ENCODE results near the gene SEZ6L.
"Not testable (repeated sequence)": the region's sequence is repeated elsewhere in the genome, so short reads cannot be mapped to it uniquely, and the experiment has no call there.

The SEZ6L gene

DNA sequence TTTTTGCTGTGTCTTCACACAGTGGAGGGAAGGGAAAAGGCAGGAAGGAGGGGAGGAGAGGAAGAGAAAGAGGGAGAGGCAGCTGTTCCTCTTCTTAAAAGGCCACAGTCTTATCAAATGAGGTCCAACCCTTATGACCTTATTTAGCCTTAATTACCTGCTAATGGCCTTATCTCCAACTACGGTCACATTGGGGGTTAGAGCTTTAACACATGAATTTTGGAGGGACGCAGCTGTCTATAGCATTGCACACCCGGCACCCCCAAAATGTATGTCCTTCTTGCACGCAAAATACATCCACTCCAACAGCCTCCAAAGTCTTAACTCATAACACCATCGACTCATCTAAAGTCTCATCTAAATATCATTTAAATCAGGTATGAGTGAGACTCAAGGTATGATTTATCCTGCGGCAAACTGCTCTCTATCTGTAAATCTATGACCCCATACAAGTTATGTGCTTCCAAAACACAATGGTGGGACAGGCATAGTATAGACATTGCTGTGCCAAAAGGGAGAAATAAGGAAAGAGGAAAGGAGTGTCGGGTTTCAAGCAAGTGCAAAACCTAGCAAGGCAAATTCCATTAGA lies 214.8 kb downstream of the SEZ6L start:
- no peak for DNase-seq (ENCODE audit: low read depth)

DNA sequence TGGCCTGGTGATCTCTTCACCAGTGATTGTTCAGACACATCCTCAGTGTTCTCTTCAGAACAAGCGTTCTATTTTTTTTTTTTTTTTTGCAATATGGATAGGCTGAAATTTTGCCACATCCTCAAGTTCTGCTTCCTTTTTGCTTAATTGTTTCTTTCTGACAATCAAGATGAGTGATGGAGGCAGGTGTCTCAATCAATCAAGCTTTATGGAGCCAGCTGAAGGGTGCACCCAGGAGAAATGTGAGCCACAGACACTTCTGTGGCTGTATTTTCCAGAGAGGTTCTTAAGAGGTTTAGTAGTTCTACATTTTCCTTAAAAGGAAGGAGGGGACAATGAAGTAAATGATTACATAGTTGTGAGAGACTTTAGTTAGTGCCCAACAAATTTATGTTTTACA lies 215.9 kb downstream of the SEZ6L start:
- DNase-seq (ENCODE audit: low read depth): no peak

DNA sequence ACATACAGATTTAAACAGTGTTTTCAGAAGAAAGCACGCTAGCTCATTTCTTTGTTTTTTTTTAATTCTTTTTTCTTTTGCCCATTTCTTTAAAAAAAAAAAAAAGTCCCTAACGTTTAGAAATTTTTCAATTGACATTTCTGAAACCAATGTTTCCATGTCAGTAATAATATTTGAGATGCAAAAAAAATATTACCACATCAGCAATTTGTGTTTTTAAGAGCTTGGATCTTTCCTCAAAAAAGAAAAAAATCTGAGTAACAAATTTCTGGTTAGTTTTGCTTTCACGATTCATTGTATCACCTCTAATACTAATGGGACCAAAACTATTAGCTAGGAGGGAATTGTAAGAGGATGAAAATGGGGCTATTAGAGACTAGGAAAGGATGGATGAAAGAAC lies 219.9 kb downstream of the SEZ6L start:
- DNase-seq (ENCODE audit: low read depth): no peak

DNA sequence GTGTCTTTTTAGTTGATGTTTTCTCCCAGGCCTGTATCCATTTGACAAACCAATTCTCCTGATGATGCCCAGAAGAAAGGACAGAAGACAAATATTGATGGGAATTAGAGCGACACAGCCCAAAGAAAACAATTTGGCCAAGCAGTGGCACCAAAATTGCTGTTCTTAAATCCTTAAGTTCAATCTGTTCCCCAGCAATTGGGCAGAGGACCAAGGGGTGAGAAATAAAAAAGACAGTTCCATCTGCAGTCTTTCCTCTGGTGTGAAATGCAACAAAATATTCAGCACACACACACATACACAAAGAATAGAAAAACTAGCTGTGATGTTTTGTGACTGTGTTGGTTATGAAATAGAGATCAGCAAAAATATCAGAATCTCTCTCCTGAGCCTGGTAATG lies 221.8 kb downstream of the SEZ6L start:
- no peak for DNase-seq (ENCODE audit: low read depth)

DNA sequence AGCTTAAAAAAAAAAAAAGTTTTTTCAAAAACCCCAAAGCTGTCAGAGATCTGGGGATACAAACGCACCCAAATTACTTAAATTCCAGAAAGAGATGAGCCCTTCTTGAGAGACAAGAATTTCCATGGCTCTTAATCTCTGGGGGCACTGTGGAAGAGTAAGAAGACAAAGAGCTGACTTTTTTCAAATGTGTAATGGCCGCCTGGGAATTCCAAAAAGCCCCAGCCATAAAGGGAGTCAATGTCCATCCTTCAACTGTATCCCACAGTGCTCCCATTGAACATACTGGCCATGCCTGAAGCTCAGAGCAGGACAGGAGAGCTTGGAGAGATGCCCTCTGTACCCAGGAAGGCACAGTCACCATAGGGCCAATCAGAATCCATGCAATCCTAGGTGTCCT lies 222.4 kb downstream of the SEZ6L start:
- no peak for DNase-seq (ENCODE audit: low read depth)

DNA sequence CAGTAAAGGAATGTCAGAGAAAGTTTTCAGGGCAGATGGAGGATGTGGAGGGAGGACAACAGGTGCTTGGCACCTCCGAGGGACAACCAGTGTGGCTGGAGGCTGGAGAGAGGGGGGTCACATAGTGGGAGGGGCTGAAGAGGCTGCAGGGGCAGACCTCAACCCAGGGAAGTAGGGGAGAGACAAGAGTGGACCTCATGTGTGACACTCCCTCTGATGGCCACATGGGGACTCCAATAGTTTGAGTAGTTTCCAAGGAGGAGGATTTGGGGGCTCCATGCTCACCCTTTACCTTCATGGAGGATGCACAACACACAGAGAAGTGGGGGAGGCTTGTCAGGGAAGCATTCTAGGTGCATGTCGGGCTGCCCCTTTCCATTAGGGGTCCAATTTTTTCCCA lies 224.7 kb downstream of the SEZ6L start:
- DNase-seq (ENCODE audit: low read depth): no peak

DNA sequence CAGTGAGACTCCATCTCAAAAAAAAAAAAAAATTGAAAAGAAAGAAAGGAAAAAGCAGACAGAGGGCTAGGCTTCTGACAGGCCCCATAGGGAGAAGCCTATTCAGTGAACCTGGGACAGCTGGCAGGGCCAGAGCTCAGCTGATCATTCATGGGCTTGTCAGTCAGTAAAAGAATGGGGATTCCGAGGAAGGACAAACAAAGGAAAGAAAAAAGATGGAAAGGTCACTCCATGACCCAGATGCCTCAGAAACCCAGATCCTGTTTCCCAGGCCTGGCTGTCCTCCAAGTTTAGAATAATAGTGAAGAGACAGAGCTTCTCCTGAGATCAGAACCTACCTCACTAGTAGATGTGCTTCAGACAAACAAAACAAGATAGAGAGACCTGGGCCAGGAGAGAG lies 225.5 kb downstream of the SEZ6L start:
- no peak for DNase-seq (ENCODE audit: low read depth)

DNA sequence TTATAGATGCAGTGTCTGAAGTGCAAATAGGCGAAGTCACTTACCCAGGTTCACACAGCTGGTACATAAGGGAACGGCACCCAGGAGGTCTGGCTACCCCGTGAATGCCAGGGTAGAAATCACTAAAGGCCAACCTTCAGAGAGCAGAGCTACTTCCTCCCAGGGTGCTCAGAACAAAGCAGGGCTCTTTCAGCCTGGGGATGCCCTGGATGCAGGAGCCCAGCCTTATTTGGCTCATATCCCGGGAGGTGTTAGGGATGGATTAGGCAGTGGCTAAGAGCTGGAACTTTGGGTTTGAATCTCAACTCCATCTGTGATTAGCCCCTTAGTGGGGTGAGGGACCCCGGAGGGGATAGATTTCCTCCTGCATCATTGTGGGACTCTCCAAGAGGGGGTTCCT lies 226.7 kb downstream of the SEZ6L start:
- no peak for DNase-seq (ENCODE audit: low read depth)

DNA sequence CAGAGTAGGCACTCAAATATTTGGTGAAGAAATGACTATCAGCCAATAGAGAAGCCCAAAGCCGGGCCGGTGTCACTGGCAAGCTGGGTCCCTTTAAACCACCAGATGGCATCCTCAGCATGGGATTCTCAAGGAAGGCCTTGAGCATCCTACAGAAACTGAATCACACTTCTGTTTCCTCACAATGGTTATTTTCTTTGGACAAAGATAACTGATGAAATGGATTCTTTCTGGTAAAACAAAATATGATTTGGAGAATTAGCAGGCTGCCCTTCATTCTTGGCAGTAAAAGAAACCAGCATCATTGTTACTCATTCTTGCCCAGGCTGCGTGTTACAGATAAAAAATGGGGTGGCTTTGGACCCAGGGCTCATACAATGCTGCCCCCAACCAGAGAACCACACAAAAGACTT lies 229.5 kb downstream of the SEZ6L start:
- peak; percentile 32 for DNase-seq (ENCODE audit: low read depth)

DNA sequence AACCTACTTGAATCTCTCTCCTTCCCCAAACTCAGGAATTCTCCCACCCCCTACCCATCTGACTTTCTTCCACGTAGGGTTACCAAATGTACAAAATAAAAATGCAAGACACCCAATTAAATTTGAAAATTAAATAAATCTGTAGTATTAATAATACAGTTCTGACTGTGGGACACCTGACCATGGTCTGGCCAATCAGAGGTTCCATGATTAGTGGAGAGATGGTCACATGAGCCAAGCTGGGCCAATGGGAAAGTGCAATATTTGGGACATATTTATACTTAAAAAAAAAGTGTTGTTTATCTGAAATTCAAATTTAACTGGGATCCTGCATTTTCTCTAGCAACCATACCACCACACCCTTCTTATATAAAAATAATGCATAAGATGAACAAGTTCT lies 230.0 kb downstream of the SEZ6L start:
- DNase-seq (ENCODE audit: low read depth): no peak

DNA sequence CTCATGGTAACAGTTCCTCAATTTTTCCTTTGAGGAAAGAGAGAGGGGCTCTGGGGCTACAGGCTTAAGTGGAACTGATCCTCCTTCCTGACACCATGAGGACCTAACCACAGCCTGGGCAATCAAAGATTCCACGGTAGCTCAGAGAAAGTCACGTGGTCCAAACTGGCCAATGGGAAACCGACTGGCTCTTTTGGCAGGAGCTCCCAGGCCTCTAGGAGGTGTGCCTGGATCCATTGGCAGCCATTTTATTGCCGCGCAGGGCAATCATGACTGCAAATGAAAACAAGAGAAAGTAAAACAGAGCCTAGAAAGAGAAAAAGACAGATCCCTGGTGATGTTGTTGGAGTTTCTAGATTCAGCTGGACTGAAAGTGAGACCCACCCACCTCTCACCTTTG lies 232.5 kb downstream of the SEZ6L start:
- no peak for DNase-seq (ENCODE audit: low read depth)

DNA sequence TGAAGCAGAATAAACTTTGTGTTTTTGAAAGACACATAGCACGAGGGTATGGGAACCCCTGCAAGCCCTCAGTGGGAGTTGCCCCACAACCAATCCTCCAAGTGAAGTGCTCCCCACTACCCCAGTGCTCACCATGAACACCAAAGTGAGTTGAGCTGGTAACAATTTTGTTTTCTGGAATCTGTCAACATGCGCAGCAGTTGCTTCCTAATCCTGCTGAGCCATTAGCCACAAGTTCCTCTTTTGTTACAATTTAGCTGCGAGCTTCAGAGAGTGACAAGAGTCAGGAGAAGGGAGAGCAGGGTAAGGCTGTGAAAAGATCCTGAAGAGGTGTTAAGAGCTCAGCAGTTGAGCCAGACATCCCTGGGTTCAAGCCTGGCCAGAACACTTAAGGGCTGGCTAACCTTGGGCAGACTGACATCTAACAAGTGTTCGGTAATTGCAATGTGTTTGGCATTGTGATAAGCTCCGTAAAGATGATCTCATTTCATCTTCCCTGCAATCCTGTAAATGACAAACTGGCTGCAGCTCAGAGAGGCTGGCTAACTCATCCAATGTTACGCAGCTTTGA lies 235.7 kb downstream of the SEZ6L start:
- no peak for DNase-seq (ENCODE audit: low read depth)

DNA sequence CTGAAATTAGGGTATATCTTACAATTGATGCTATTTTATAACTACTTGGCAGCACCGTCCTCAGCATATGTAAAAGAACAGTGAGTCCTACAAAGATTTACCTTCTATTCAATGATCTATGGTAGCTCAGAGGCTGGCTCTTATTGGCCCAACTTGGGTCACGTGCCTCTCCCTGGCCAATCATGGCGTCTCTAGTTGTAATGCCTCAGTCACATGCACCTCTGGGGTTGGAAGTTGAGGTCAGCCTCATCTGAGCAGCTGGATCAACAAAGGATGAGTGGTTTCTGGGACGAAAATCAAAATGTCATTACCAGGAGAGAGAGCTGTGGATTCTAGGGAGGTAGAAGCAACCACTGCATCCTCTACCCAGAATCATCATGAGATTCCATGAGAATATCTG lies 236.9 kb downstream of the SEZ6L start:
- DNase-seq (ENCODE audit: low read depth): no peak

DNA sequence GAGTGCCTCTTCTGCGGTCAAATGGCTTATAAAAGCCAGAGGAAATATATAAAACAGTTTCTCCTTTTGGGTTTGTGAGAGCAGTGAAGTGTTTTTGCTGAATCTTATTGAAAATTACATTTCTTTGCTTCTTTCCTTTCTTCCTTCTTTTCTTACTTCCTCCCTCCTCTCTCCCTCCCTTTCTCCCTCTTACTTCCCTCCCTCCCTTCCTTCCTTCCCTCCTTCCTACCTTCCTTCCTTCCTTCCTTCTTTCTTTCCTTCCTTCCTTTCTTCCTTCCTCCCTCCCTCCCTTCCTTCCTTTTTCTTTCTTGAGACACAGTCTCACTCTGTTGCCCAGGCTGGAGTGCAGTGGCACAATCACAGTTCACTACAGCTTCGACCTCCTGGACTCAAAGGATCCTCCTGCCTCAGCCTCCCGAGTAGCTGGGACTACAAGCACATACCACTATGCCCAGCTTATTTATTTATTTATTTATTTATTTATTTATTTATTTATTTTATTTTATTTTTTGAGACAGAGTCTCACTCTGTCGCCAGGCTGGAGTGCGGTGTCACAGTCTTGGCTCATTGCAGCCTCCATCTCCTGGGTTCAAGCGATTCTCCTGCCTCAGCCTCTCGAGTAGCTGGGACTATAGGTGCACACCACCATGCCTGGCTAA lies 239.4 kb downstream of the SEZ6L start:
- DNase-seq (ENCODE audit: low read depth): not testable (repeated sequence)

DNA sequence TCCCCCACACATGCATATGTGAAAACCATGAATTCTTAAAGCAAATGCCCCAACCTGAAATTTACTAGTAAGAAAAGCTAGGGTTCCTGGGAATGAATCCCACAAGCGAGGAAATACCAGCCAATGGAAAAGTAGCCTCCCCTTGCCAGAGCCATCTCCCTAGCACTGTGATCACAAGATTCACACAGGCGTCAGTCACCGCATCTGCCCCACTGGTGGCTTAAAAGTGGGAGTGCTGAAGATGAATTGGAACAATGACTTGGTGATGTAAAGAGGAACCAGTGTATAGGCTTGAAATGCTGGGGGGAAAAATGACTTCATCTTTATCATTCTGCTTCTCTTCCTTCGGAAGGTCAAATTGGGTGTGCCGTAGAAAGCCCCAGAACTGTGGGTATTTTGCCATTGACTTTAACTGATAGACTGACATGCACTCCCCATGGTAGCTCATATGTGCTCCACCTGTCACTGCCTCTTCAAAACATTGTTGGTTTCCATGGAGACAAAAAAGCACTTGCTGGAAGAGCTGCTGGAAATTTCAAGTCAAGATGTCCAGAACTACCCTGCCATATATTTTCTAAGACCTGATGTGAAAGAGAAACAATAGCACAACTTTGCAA lies 240.6 kb downstream of the SEZ6L start:
- DNase-seq (ENCODE audit: low read depth): no peak

DNA sequence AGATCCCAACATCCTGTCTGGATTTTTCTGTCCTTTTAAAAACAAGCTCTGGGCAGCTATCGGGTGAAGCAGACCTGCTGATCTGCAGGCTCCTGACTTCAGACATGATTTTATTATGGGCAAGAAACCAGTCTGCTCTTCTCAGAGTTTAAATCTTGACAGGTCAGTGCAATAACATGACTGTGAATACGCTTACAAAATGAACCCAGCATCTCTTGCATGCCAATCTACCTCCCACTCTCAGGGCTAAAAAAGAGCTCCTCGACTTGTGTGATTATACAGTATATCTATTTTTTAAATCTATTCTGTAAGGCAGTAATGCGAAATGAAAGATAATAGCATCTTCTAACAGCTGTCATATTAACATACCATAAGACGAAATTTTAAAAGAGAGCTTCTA lies 241.1 kb downstream of the SEZ6L start:
- no peak for DNase-seq (ENCODE audit: low read depth)

DNA sequence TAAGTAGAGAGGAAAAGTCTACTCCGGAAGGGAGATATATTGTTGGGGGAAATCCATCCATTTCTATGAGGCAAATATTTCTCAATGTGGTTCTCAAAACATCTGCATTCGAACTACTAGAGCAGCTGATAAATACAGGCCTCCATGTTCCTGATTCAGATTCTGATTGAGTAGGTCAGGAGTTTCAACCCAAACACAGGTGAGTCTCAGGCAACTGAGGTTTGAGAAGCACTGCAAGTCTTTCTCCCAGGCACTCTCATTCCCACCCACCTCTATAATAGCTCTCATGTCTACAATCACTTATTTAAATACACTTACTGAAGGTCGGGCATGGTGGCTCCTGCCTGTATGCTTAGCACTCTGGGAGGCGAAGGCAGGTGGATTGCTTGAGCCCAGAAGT lies 245.1 kb downstream of the SEZ6L start:
- DNase-seq (ENCODE audit: low read depth): no peak

DNA sequence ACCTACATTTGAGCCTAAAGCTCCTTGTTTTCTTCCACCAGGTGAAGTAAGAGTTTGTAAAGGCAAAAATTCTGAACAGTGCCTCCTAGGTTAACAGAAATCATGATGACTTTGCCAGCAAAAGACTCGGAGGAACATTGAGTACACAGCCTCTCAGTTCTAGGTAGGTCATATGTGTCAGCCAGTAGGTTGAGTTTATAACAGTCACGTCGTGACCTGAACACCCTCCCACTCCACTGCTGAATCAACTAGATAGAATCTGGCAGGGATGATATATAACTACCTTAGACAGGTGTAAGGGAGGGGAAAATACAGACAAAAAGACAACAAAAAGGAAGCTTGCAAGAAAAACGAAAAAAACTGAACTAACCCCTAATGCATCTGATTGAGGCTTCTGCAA lies 247.0 kb downstream of the SEZ6L start:
- no peak for DNase-seq (ENCODE audit: low read depth)

DNA sequence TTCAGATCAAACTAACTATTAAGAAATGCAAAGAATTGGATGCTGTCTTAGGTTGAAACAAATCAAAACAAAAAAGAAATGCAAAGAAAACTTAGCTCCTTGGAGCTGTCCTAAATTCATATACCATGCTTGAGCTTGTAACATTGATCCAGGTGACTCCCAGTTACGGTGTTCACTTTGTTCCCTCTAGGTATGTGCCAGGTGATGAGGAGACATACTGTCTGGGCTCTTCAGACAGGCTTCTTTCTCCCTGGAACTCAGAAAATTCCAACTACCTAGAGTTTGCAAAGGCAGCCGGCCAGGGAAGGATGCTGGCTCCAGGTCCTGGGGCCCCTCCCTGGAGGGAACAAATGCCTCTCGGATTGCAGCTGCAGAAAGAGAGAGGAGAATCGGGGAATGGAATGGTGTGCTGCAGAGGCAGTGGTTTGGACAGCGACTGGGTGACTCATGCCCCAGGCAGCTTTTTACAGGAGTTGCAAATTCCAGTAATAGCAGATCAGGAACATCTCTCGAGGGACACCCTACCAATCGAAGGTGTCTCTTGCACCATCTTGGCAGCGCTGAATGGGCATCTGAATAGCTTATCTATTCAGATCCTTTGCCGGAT lies 247.5 kb downstream of the SEZ6L start:
- DNase-seq (ENCODE audit: low read depth): no peak

DNA sequence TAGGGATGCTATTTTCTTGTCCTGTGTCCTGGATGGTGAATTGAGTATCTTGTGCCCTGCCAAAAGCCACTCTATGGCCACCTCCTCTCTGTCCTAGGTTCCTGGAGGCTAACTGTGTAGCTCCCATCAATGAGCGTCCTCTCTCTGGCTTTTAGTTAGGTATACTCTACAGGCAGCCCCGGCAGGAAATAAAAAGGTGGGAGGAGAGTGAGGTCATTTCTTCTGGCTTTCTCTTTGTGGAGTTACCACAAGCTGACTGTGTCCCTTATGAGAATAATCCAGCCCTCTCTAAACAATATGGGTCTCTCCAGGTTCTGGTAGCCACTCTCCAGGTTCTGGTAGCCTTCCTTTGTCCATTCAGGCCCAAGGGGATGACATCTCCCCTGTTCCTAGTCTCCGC lies 248.1 kb downstream of the SEZ6L start:
- DNase-seq (ENCODE audit: low read depth): no peak

DNA sequence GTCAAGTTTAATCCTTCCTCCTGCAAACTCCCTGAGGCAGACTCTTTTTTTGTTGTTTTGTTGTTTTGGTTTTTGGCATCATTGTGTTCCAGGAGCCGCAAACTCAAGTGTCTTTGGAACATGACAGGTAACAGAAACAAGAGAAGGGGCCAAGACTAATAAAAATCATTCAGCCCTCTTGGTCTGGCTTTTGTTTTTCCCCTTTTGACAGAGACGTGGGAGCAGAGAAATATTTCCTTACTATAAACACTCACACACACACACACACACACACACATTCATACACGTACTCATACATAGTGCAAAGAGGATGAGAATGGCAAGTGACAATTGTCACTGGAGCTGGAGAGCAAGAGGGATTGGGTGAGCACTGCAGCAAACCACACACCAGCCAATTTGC lies 249.4 kb downstream of the SEZ6L start:
- DNase-seq (ENCODE audit: low read depth): no peak

DNA sequence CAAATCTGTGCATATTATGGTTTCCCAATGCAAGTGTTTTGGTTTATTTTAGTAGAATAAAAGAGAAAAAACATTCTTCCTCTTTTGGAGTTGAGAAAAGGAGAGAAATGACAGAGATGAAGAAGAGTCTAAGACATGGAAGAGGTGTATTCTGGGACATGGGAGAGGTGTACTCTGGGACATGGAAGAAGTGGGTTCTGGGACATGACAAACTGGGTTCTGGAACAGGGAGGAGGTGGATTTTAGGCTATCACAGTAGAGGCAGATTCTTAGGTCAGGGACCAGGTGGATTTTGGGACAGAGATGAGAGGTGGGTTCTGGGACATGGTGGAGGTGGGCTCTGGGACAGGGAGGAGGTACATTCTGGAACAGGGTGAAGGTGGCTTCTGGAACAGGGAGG lies 257.7 kb downstream of the SEZ6L start:
- no peak for DNase-seq (ENCODE audit: low read depth)

Data from stimulated activated CD4-positive, alpha-beta T cell treated with anti-CD3 and anti-CD28 coated beads, Interleukin-2, amount 100 ng/mL, for 4 hours (primary cell).